Hematopoietic multipotent progenitor cell (in vitro differentiated cells): ENCODE data around the gene RAD9B. TPM values are rescaled to one million over a fixed set of nuclear protein-coding genes. Genes with fewer than 3 reads are reported as not detected.
A peak's percentile ranks its signal among the peaks of the same experiment; 100 is the strongest.
"Not testable (repeated sequence)": the region's sequence is repeated elsewhere in the genome, so short reads cannot be mapped to it uniquely, and the experiment has no call there.

Experiments used
- DNase-seq, 3 donors: peaks; one replicate each; pipeline ENCODE4 v3.0.0-alpha.2; 2011 to 2015; ENCODE audit warnings: low read depth in 2 of 3, low spot score in 2 of 3
- total RNA-seq: library from RNA; depleted of rRNA; stranded (reverse); fragments of >200 nt; gene quantifications from one replicate; pipeline ENCODE4 v1.2.3, GENCODE V29; 2012

RAD9B gene
- total RNA-seq, result 0.54 TPM

- peak; percentile 97 to 99 (median 99) for DNase-seq
Observed at GRCh38 chr12:110501752-110502738, at the start of gene RAD9B, which contains the start of gene VPS29. TSS of gene RAD9B (plus strand) at chr12:110502331. CDS start at chr12:110502338, 7 bp downstream. TSS of gene VPS29 (minus strand) at chr12:110502111. CDS start at chr12:110502051, 60 bp downstream.

GRCh38 chr12:110453569-110454296 lies 48.4 kb upstream of the RAD9B start:
- DNase-seq, result no peak

GRCh38 chr12:110458756-110459155 lies 43.4 kb upstream of the RAD9B start:
- no peak for DNase-seq

GRCh38 chr12:110461189-110461588 lies 40.9 kb upstream of the RAD9B start:
- not testable (repeated sequence) for DNase-seq

- DNase-seq, result no peak
Observed at GRCh38 chr12:110465024-110465423, 37.1 kb upstream of the RAD9B start.

- not testable (repeated sequence) for DNase-seq
Observed at GRCh38 chr12:110465765-110466164, 36.4 kb upstream of the RAD9B start.

- DNase-seq, result no peak
Observed at GRCh38 chr12:110466791-110467190, 35.3 kb upstream of the RAD9B start.

GRCh38 chr12:110467847-110468213 lies 34.3 kb upstream of the RAD9B start:
- DNase-seq, result no peak

GRCh38 chr12:110468214-110469048 lies 33.7 kb upstream of the RAD9B start, which contains the start of the genes FAM216A and GPN3:
TSS of gene FAM216A (plus strand) at chr12:110468845. CDS start at chr12:110468876, 31 bp downstream.
TSS of gene GPN3 (minus strand) at chr12:110468257. CDS start at chr12:110468203, 54 bp downstream.
- peak; percentile 85 to 99 (median 98) for DNase-seq

- DNase-seq, result no peak
Observed at GRCh38 chr12:110475426-110475825, 26.7 kb upstream of the RAD9B start.

GRCh38 chr12:110498984-110499706 lies 3.0 kb upstream of the RAD9B start:
- DNase-seq, result peak in 2 of 3 donors; percentile 11 to 43

GRCh38 chr12:110501399-110501751 lies 756 bp upstream of the RAD9B start:
- peak in 1 of 3 donors; percentile 11 for DNase-seq

- DNase-seq, result no peak
Observed at GRCh38 chr12:110503432-110503831, 1.3 kb downstream of the RAD9B start.

GRCh38 chr12:110505332-110505731 lies 3.2 kb downstream of the RAD9B start:
- no peak for DNase-seq

GRCh38 chr12:110508071-110508586 lies 6.0 kb downstream of the RAD9B start:
- DNase-seq, result no peak

GRCh38 chr12:110513842-110514241 lies 11.7 kb downstream of the RAD9B start:
- DNase-seq, result no peak

- no peak for DNase-seq
Observed at GRCh38 chr12:110514363-110514762, 12.2 kb downstream of the RAD9B start.

- DNase-seq, result no peak
Observed at GRCh38 chr12:110516995-110517394, 14.9 kb downstream of the RAD9B start.

GRCh38 chr12:110518014-110518413 lies 15.9 kb downstream of the RAD9B start:
- not testable (repeated sequence) for DNase-seq
